NCI-H1694 (cell line): ENCODE measurements around the gene AREL1.

Experiments
- DNase-seq: peaks from one replicate; lab custom pipeline; 2025; lab: John Stamatoyannopoulos, UW

AREL1 gene

GRCh38 chr14:74697543-74697942 lies 15.3 kb downstream of the AREL1 start:
- no peak for DNase-seq

- DNase-seq = no peak
Measured at GRCh38 chr14:74697011-74697410, 15.9 kb downstream of the AREL1 start.

DNA sequence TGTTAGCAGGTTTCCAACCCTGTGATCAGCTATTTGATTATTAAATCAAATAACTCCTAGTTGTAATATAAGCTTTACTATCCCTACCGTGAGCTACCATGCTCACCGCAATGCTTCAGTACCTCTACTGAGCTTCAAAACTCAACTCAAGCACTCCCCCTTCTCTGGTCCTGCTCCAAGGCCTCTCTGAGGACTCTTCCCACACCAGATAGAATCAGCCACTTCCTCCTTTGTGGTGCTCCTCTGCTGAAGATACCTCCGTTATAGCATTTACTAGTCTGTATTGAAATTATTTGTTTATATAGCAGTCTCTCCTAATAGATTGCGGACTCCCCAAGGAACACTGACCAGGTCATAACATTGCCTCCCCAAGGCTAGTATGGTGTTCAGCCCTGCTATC lies 17.5 kb downstream of the AREL1 start:
- no peak for DNase-seq

- DNase-seq = no peak
Measured at GRCh38 chr14:74693191-74693590, 19.7 kb downstream of the AREL1 start.

DNA sequence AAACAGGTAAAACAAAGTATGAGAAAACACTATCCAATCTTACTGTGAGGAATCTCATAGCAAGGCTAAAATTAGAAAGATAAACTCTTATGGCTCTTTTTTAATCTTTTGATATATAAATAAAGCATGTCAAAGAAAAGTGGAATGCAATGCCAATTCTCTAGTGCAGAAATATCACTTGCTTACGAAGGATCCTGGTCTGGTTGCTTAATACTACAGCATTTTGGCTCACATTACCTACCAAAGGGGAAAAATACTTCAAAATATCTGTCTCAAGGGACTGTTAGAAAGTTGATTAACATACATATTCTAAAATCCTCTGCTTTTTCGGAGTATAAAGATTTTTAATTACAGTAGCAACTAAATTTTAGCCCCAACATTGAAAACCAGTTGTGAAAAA lies 21.4 kb downstream of the AREL1 start:
- DNase-seq = no peak

DNA sequence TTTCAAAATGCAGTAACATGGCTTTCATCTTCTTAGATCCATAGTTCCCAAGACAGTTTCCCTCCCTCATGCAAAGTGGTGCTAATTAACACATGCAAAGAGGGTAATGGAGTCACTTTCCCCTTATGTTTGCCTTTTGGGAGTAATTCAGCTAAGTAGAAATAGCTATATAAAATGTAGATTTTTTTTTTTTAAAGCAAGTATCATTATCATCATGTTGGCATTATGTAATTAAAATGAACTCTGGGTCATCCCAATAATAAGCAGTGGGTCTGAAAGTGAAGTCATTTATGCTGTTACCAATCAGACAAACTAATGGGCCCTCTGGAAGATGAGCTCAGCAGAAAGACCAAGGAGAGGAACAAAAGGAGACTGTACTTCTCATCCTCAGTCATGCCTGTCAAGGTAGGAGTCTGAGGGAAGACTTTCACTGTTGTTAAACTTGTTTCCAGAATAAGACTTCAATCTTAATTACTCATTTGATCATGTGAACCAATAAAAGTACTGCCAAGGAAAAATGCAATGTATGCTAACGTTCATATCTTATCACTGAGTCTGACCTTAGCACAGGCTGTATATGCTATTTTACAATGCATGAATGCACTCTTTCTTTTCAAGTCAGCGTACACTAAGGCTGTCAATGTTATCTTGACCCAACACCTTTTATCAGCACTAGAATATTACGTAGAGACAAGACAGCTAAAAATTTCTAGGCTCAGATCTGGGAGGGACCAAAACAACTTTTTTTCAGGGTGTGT lies 26.8 kb downstream of the AREL1 start:
- no peak for DNase-seq

DNA sequence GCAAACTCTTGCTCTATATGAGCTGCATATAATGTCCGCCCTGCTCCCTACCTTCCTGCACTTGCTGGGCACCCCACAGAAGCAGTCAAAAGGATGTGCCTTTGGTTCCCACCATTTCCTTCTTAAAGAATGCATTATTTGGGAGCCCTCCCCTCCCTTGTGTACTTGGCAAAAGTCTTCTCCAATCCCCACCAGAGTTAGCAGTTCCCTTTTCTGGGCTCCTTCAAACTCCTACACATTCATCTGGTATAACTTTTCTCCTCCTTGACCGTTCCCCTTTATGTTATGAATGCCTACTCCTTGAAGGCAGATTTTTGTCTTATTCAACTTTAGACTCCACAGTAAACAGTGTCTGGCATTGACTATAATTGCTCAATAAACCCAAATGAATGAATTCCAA lies 27.8 kb downstream of the AREL1 start:
- DNase-seq = no peak

GRCh38 chr14:74684434-74684833 lies 28.4 kb downstream of the AREL1 start:
- DNase-seq = no peak

DNA sequence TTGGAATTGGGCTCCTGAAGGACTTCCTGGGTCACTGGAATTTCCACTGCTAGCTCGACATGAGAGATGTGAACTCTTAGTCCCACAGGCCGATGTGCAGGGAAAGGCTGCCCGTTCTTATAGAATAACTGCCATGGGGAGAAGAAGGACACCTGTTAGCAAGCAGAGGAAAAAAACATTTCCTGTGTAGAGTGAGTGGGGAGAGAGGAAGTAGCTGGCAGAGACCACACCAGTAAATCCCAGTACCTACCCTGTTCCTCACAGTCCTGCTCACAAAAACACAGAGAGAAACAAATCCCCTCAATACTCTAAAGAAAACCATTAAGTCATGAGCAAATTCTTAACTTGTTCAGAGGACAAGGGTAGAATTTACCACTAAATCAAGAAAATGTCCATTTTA lies 29.5 kb downstream of the AREL1 start:
- DNase-seq = no peak

DNA sequence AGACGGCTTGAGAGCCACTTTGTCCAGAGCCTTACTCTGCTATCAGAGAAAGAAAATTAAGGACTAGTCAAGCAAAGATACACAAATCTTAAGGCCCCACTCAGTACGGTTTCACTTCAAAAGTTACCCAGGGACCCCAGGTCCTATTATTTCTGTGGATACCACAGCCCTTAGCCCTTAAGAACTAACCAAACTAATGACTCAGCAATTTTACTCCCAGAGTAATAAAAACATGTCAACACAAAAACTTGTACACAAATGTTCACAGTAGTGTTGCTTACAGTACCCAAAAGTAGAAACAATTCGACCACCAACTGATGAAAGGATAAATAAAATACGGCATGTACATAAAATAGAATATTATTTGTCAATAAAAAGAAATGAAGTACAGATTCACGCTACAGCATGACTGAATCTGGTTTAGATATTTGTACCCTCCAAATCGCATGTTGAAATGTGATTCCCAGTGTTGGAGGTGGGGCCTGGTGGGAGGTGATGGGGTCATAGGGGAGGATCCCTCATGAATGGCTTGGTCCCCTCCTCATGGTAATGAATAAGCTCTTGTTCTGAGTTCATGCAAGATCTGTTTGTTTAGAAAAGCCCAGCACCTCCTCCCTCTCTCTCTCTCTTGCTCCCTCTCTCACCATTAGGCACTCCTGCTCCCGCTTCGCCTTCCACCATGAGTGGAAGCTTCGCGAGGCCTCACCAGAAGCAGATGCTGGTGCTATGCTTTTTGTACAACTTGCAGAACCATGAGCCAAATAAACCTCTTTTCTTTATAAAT lies 30.5 kb downstream of the AREL1 start:
- DNase-seq = no peak

DNA sequence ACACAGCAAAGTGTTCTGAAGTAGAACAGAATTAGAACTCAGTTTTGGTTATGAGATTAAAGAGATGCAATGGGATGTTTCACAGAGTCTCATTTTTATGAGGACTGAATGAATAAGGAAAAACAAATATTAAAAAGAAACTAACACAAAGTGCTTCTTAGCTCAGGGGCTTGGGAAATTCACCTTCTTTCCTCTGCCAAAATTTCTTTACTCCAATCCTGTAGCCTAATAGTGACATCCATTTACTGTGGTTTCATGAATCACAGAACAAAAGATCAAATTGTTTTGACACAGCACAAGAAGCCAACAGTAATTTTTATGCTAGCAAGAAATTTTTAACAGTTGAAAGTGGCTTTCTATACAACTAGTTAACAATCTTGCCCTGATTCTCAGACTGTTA lies 37.7 kb downstream of the AREL1 start:
- no peak for DNase-seq

DNA sequence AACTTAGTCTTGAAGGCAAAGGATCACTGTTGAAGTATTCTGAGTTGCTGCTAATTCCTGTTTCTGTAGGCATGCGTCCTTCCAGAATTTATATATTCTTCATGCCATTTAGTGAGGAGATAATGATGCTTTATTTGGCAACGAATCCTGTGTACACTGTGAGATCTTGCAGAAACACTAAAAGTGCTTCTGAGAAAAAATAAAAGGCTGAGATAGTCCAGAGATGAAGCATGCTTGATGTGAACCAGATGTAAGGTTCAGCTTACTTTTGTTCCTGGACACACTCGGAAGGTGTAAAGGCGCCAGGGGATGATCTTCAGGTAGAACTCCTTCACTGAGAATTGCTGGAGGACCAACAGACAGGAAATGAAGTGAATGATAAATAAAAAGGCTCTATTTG lies 39.1 kb downstream of the AREL1 start:
- DNase-seq = no peak

- no peak for DNase-seq
Measured at GRCh38 chr14:74671789-74672188, 41.1 kb downstream of the AREL1 start.

GRCh38 chr14:74670726-74671411 lies 42.0 kb downstream of the AREL1 start:
- DNase-seq = no peak

DNA sequence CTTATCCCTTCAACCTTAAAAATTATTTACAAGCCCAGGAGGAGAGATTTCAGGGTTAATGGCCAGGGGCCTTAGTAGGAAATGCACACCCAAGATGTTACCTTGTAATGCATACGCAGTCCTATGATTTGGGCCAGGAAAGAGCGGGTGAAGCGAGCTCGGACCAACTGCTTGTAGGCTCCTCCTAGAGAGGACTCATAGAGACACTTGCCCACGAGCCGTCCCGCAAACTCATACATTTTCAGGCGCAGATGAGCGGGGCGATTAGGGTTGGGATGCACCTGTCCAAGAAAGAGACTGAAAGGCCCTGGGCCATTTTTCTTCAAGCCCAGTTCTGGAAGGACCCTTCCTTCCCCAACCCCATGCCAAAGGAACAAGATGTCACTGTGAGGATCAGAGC lies 43.0 kb downstream of the AREL1 start:
- no peak for DNase-seq

DNA sequence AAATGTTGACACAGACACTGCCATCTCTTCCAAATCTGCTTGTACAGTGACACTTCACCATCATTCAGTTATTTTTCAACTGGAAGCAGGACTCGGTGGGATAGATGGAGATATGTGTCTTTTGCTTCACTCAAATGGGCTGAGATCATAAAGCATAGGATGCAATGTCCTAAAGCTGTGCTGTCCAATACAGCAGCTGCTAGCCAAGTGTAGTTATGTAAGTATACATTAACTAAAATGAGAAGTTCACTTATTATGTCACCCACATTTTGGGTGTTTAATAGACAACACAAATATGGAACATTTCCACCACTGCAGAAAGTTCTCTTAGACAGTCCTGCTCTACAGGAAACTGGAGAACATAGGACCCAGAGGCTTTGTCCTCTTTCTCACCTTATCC lies 43.6 kb downstream of the AREL1 start:
- no peak for DNase-seq

DNA sequence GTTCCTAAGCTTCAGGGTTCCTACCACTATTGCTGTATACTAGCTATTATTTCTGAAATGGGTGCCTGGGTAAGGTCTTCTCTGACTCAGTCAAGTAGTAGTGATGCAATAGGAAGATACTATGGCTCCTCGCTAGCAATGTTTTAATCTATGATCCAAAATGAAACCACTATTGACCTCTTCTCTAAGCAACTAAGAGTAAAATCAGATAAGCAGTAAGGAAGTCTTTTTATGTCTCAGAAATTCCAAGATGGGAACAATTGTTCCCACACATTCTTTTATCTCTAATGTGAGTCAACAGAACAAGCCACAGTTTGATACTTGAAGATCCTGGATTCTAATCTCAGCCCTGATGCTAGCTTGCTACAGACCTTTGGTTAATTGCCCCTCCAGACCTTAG lies 45.1 kb downstream of the AREL1 start:
- DNase-seq = no peak

DNA sequence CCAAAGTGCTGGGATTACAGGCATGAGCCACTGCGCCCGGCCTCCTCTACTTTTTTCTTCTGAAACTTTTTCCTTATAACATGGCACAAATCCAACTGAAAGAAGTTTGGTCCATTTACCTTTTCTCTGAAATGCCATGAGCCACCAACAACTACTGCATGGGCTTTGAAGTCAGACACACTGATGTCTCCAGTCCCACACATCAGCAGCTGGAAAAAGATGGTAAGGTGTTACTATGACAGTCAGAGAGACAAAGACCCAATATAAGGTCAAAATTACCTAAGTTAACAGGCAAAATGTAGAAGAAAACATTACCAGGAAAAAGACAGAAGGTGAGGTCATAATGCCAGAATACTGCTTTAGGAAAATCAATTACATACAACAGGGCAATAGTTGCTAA lies 48.2 kb downstream of the AREL1 start:
- DNase-seq = no peak

- no peak for DNase-seq
Measured at GRCh38 chr14:74663884-74664283, 49.0 kb downstream of the AREL1 start.

GRCh38 chr14:74661726-74662450 lies 51.0 kb downstream of the AREL1 start:
- DNase-seq = no peak

- no peak for DNase-seq
Measured at GRCh38 chr14:74660863-74661262, 52.0 kb downstream of the AREL1 start.

DNA sequence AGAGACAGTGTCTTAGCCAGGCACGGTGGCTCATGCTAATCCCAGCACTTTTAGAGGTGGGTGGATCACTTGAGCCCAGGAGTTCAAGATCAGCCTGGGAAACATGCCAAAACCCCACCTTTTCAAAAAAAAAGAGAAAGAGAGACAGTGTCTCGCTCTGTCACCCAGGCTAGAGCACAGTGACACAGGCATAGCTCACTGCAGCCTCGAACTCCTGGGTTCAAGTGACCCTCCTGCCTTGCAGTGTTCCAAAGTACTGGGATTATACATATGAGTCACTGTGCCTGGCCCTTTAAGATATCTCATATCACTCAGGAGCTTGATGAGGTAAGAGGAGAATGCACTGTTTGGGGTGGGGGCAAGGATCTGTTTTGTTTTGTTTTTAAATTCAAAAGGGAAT lies 52.7 kb downstream of the AREL1 start:
- no peak for DNase-seq
